Pancreas (tissue), 10 donors: ENCODE results near the gene ENO3. TPM values are rescaled to one million over a fixed set of nuclear protein-coding genes. Genes with fewer than 3 reads are reported as not detected.
A peak's percentile ranks its signal among the peaks of the same experiment; 100 is the strongest.

Source experiments
- ATAC-seq, 4 donors: fragments of 200-7000 bp; cut with Tn5 transposase; one replicate each; pipeline versions ENCODE4 v1.8.0 to v1.9.1; 2020; ENCODE audit warnings: mild to moderate bottlenecking in 4 of 4, moderate library complexity in 4 of 4
- DNase-seq, 6 donors: peaks; one replicate each; pipeline ENCODE4 v3.0.0-alpha.2; 2020
- FAIRE-seq: peaks from 2 replicates; lab custom pipeline; 2012; peaks lifted over from hg19 to GRCh38; lab: Jason Lieb, UNC
- H3K27ac ChIP-seq, 4 donors: fragments of 200-600 bp; sonication (generic); 1 replicate in 3 of 4; 2 replicates in 1 of 4; pipeline versions ENCODE4 v1.5.0 to v1.8.0; 2020
- H3K27me3 ChIP-seq, 4 donors: fragments of 200-600 bp; one replicate each; pipeline ENCODE4 v1.8.0; 2021
- H3K36me3 ChIP-seq, 3 donors: fragments of 200-600 bp; sonication (generic) in 1 of 3; one replicate each; pipeline versions ENCODE4 v1.5.0 to v1.8.0; 2020 to 2021
- H3K4me1 ChIP-seq, 3 donors: fragments of 200-600 bp; one replicate each; pipeline ENCODE4 v1.8.0; 2021
- H3K4me3 ChIP-seq, 4 donors: fragments of 200-600 bp; sonication (generic) in 2 of 4; one replicate each; pipeline versions ENCODE4 v1.5.0 to v1.8.0; 2020 to 2021
- H3K9me3 ChIP-seq, 4 donors: fragments of 200-600 bp; one replicate each; pipeline ENCODE4 v1.8.0; 2021
- CTCF ChIP-seq, 4 donors: fragments of 200-600 bp; sonication (generic) in 3 of 4; IDR thresholded peaks; one replicate each; pipeline versions ENCODE4 v1.5.0 to v1.8.0; 2021; ENCODE audit warnings: antibody characterized with exemption in 4 of 4
- WGBS, 2 donors: extraction: QIAGEN DNeasy Blood & Tissue Kit; methylation state at CpG; one replicate each; pipeline ENCODE4 v1.1.7; 2013; 5-methylcytosine and 5-hydroxymethylcytosine counted together
- intact Hi-C, 3 donors: fragments of 100-400 bp; cut with DNase I; formaldehyde crosslinking; loops; one replicate each; pipeline versions ENCODE4 v1.11.1 to v1.14.2; 2022
- polyA plus RNA-seq, 2 donors: library from polyadenylated mRNA; stranded (reverse); fragments of 200-250 nt; gene quantifications; one replicate each; pipeline ENCODE4 v1.2.3, GENCODE V29; 2013
- total RNA-seq, 6 donors: library from RNA; stranded (reverse); fragmentation: NEBNext Ultra II Directional in 4 of 6; extraction: Animal tissue kit (Norgen Biotek cat#: 25700) in 4 of 6; gene quantifications; one replicate each; pipeline versions ENCODE4 v1.2.1 to v1.2.4, GENCODE V29; 2021 to 2023
- donor health status: healthy with polysubstance abuse.
- donor health status: DM: no; HTN: no; CAD: no; lungs with moderate emphysema.
- donor health status: DM: no; HTN: no; CAD: no.
- donor health status: control.
- donor health status: control.
- donor health status: Bipolar disorder and iron deficiency.
- donor health status: DM: yes; HTN: yes; CAD: no.
- donor health status: DM: no; HTN: no; CAD: no.
- donor health status: DM: no; HTN: no; CAD: no.
- donor health status: DM: yes; HTN: yes; CAD: no.

The ENO3 gene
- total and polyA plus RNA-seq, 8 donors = 1.5 to 20.3 (median 2.6) TPM

DNA sequence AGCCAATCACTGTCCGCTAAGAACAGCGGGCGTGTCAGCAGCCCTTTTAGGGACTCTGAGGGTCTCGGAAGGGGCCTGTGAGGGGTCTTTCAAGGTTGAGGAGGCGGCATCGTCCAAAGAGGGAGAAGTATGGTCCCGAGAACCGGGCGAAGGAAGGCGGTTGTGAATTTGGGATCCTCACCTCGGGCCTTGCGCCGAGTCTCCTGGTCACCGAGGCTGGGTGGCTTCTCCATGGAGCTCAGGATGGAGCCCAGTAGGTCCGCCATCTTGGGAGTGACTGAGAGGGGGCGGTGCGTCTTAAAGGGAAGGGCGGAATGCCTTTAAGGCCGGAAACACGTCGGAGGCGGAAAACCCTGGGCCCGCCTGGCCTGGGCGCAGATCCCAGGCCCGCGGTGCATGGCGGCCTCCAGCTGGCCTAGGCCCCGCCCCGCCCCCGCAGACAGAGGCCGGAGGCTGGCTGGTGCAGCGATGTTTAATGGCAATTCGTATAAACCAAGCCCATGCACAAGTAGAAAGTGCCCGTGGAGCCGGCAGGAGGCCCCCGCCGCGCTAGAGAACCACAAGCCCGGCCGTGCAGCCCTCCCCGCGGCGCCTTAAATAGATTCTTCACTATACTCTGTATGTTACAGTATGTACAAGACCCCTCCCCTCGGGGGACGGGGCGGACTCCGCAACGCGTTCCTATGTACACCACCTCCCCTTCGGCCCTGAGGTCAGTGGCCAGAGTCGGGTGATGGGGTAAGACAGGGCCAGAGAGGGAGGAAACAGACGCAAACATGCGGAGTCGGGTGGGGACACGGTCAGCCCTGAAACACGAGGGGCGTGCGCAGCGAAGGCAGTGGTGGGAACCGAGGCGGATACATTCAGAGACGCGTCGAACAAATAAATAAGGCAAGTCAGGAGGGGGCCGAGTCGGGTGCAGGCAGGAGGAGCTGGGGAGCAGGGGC, 16.9 kb downstream of the ENO3 start, which contains the start of gene SPAG7:
TSS of gene SPAG7 (minus strand) at position 279 of the 947 bp plus-strand sequence. CDS start at position 266, 13 bp downstream.
- Histone ChIP-seq H3K27ac (peak within 1 kb of the TSS; percentile 88 to 96 (median 92)), H3K27me3 (no peaks in the 10 kb centered on the region), H3K36me3 (peaks cover 0 to 8% (median 0%) of the 10 kb centered on the region in 3 donors), H3K4me1 (peaks cover 0 to 19% (median 10%) of the 10 kb centered on the region in 3 donors), H3K9me3 (no peaks in the 10 kb centered on the region), H3K4me3 (peak within 1 kb of the TSS; percentile 51 to 74 (median 72))
- DNase-seq (peak; percentile 94 to 97 (median 96)), ATAC-seq (peak; percentile 81 to 88 (median 84)), FAIRE-seq (peak; percentile 80)
- intact Hi-C loops = no loop called here
- no peak for TF ChIP-seq CTCF (IDR thresholded peaks at IDR 0.05)
- 1% methylated on average over 66 of the region's 66 CpGs for WGBS, 2 donors

DNA sequence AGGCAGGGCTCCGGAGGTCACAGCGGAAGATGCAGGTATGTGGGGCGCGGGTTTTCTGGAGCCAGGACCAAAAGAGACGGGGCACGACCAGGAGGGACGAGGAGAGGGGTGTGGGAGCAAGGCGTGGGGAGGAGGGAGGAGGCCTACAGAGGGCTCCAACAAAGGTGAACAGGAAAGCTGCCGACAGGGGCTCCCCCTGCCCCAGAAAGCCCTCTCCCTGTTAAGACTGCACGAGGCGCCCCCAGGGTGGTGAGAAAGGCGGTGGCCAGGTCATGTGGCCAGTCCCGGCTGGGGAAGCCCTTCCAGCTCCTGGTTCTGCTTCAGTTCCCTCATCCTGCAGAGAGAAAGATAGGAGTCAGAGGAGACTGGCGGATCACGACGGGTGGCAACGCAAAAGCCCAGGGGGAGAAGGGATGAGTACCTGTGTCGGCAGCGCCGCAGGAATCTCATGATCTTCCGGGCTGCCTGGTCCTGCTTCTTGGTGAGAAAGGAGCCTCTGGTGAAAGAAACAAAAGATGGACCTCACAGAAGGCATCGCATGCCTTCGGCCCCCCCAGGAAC, 17.6 kb downstream of the ENO3 start:
- no peak for TF ChIP-seq CTCF (IDR thresholded peaks at IDR 0.05)
- ATAC-seq (no peak), FAIRE-seq (no peak), DNase-seq (peak in 1 of 6 donors; percentile 52)
- Histone ChIP-seq H3K36me3 (peaks cover 0 to 9% (median 0%) of the 10 kb centered on the region in 3 donors), H3K4me1 (peaks cover 0 to 19% (median 10%) of the 10 kb centered on the region in 3 donors), H3K4me3 (peak overlapping the region; percentile 37 to 74 (median 61)), H3K27ac (peak overlapping the region; percentile 88 to 96 (median 92)), H3K9me3 (no peaks in the 10 kb centered on the region), H3K27me3 (no peaks in the 10 kb centered on the region)
- WGBS, 2 donors = 42 to 43% methylated on average over 23 of the region's 23 CpGs
- intact Hi-C loops = no loop called here

DNA sequence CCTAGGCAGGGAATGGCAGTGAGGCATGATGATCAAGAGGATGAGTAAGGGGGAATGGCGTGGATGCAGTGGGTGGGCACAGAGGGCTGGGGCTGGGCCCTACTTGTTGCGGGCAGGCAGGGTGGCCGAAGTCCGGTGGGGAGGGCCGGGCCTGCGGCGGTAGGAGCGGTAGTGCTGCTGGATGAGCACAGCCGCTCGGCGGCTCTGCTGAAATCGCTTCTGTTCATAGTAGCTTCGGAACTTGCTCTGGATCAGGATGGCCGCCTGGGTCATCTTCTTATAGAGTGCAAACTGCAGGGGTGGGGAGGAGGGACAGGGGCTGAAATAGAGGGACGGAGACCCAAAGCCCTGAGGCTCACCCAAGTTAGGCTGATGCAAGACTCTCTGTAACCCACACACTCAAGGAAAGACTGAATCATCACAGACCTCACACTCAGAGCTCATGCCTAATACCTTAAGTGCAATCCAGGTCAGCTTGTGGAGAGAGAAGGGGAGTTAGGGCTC, 18.2 kb downstream of the ENO3 start:
- Histone ChIP-seq H3K4me3 (peak overlapping the region in 2 of 4 donors; percentile 71 to 74), H3K36me3 (peaks cover 0 to 9% (median 0%) of the 10 kb centered on the region in 3 donors), H3K27ac (peak overlapping the region in 3 of 4 donors; percentile 29 to 96 (median 92)), H3K4me1 (peaks cover 0 to 19% (median 10%) of the 10 kb centered on the region in 3 donors), H3K9me3 (no peaks in the 10 kb centered on the region), H3K27me3 (no peaks in the 10 kb centered on the region)
- ATAC-seq (no peak), DNase-seq (no peak), FAIRE-seq (no peak)
- intact Hi-C loops = no loop called here
- 86 to 90% methylated on average over 15 of the region's 15 CpGs for WGBS, 2 donors
- no peak for TF ChIP-seq CTCF (IDR thresholded peaks at IDR 0.05)

DNA sequence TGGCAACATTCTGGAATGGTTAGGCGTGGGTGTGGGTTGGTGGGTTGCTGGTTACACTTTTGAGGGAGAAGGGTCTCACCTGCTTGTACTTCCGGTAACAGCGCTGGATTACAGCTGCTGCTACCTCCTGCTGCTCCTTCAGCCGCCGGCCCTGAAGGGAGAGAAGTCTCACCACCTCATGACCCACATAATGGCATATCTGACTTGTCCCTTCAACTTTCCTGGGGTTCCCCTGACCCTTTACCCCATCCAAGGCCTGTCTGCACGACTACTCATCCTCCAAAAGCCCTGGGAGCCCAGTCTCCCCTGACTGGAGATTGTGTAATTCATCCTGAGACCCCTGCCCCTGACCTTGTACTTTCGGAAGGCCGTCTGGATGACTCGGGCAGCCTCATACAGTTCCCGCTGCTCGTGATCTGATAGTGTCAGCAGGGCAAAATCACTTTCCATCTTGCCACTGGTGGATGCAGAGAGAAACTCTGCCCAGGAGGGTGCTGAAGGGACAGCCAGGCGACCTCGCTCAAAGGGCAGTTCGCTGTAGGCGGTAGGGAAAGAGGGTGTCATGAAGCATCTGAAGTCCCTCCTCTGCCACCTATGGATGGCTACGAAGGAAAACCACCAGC, 18.7 kb downstream of the ENO3 start:
- H3K36me3 ChIP-seq = peaks cover 0 to 9% (median 0%) of the 10 kb centered on the region in 3 donors
- peaks cover 0 to 19% (median 10%) of the 10 kb centered on the region in 3 donors for H3K4me1 ChIP-seq
- H3K9me3 ChIP-seq = no peaks in the 10 kb centered on the region
- TF ChIP-seq CTCF (IDR thresholded peaks at IDR 0.05) = no peak
- WGBS, 2 donors = 81 to 87% methylated on average over 16 of the region's 16 CpGs
- H3K27ac ChIP-seq = peak overlapping the region in 1 of 4 donors; percentile 4
- intact Hi-C loops = no loop called here
- no peak for DNase-seq
- no peak for FAIRE-seq
- ATAC-seq = no peak
- no peak overlapping the region for H3K4me3 ChIP-seq
- H3K27me3 ChIP-seq = no peaks in the 10 kb centered on the region
